PC-9 (cell line): Measurements from ENCODE around the gene HERC2.
"Not testable (repeated sequence)": the region's sequence is repeated elsewhere in the genome, so short reads cannot be mapped to it uniquely, and the experiment has no call there.

Experiments
- EZH2 ChIP-seq: fragments of 200-600 bp; sonication (generic); IDR thresholded peaks from 2 replicates; pipeline ENCODE4 v1.8.0; 2017; ENCODE audit warnings: antibody characterized with exemption, low read depth
- TF ChIP-seq, protein P1 (sequence below): fragments of 200-600 bp; sonication (generic); conservative IDR thresholded peaks from 2 replicates; pipeline ENCODE4 v1.6.1; 2017; ENCODE audit warnings: mixed run types, antibody characterized with exemption, mild to moderate bottlenecking, moderate library complexity

GRCh38 chr15:28310454-28310853 lies 11.5 kb downstream of the HERC2 start:
- TF ChIP-seq, protein P1, sequence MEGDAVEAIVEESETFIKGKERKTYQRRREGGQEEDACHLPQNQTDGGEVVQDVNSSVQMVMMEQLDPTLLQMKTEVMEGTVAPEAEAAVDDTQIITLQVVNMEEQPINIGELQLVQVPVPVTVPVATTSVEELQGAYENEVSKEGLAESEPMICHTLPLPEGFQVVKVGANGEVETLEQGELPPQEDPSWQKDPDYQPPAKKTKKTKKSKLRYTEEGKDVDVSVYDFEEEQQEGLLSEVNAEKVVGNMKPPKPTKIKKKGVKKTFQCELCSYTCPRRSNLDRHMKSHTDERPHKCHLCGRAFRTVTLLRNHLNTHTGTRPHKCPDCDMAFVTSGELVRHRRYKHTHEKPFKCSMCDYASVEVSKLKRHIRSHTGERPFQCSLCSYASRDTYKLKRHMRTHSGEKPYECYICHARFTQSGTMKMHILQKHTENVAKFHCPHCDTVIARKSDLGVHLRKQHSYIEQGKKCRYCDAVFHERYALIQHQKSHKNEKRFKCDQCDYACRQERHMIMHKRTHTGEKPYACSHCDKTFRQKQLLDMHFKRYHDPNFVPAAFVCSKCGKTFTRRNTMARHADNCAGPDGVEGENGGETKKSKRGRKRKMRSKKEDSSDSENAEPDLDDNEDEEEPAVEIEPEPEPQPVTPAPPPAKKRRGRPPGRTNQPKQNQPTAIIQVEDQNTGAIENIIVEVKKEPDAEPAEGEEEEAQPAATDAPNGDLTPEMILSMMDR, result not testable (repeated sequence)
- TF ChIP-seq EZH2, result not testable (repeated sequence)
